Motor neuron (in vitro differentiated cells): ENCODE measurements around the gene HSPB7. TPM values are rescaled to one million over a fixed set of nuclear protein-coding genes. Genes with fewer than 3 reads are reported as not detected.
"Not testable (repeated sequence)": the region's sequence is repeated elsewhere in the genome, so short reads cannot be mapped to it uniquely, and the experiment has no call there.

Experiments
- ATAC-seq, 8 experiments: fragments of 200-7000 bp; cut with Tn5 transposase; replicated peaks in 6 of 8; 2 replicates each; pipeline ENCODE4 v1.8.0; 2021; ENCODE audit warnings: mild to moderate bottlenecking in 8 of 8, moderate library complexity in 8 of 8
- H3K27ac ChIP-seq, 2 donors: fragments of 250-450 bp; sonication (Bioruptor Pico); 2 replicates each; pipeline ENCODE4 v1.9.0; 2021; ENCODE audit warnings: antibody characterized with exemption in 2 of 2, mild to moderate bottlenecking in 2 of 2, moderate library complexity in 1 of 2
- H3K4me1 ChIP-seq, 2 donors: fragments of 250-450 bp; sonication (Bioruptor Pico); replicated peaks in 1 of 2; 2 replicates each; pipeline ENCODE4 v1.6.1; 2021; ENCODE audit warnings: antibody characterized with exemption in 2 of 2, mild to moderate bottlenecking in 2 of 2, moderate library complexity in 1 of 2
- H3K4me3 ChIP-seq, 5 donors: fragments of 250-450 bp; sonication (Bioruptor Pico); 2 replicates each; pipeline ENCODE4 v1.9.0; 2021; ENCODE audit warnings: antibody characterized with exemption in 5 of 5, mild to moderate bottlenecking in 5 of 5, moderate library complexity in 4 of 5
- WGBS, 10 experiments: fragments of 450-650 bp; shearing (Covaris generic); methylation state at CpG; one replicate each; pipeline ENCODE4 v1.0.0; 2022; 5-methylcytosine and 5-hydroxymethylcytosine counted together
- in situ Hi-C, 9 experiments: fragments of 400-800 bp; cut with MboI; loops; one replicate each; pipeline ENCODE4 v1.15.0; 2021; ENCODE audit warnings: low sequenced_read_pairs in 9 of 9, low pct_unique_long_range_greater_than_20kb in 2 of 9; ENCODE audit not compliant: unreplicated experiment in 9 of 9
- total RNA-seq, 8 experiments: library from RNA; unstranded; fragments of 300-600 nt; gene quantifications; 2 replicates each; pipeline versions ENCODE4 v1.2.3 to v1.2.4, GENCODE V29; 2022

HSPB7 gene
- total RNA-seq, 8 experiments from 2014 or later: 0.11 to 1.6 (median 0.47) TPM

DNA sequence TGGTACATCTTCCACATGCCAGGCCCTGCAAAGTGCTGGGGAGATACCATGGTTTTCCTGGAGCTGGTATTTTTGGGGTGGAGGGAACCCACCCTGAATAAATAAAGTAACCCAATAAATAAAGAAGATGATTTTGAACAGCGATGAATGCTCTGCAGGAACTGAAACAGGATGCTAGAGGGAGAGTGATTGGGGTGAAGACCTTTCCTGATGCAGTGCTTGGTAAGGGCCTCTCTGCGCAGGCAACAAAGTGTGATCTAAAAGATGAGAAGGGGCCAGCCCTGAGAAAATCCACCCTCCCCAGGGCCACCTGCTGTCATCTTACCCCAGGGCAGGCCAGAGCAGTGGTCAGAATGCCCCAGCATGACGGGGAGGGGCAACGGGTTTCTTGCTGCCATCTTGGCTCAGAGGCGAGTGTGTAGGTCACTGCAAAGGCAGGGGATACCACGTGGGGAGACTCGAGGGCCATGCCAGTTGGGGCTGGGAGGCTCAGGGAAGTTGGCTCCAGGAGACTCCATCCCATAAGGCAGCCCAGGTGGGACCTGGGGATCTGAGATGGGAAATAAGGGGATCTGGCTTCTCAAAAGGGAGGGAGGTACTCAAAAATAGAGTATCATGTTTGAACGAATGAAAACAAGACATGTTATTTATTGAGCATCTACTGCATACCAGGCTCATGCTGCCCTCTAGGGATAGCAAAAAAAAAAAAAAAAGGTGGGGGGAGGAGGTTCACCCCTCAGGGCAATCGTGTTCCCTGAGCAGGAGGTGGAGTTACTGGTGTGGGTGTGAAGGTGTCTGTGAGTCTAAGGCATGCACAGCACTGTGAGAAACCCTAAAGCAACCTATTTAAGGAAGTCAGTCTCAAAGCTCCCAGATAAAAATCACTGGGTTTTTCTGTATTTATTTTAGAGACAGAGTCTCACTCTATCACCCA, 11.0 kb downstream of the HSPB7 start:
- Histone ChIP-seq H3K4me3 (no peak overlapping the region), H3K4me1 (peaks cover 0 to 8% of the 10 kb centered on the region in 2 donors), H3K27ac (no peak overlapping the region)
- 0 to 88% (median 62%) methylated on average over 1 to 7 of the region's 9 CpGs; no CpG with 5 or more reads in 1 of the 10 experiments for WGBS, 10 experiments
- ATAC-seq: peak in 3 of 8 experiments; percentile 46 to 80 (median 74)
- in situ Hi-C loops: no loop called here

DNA sequence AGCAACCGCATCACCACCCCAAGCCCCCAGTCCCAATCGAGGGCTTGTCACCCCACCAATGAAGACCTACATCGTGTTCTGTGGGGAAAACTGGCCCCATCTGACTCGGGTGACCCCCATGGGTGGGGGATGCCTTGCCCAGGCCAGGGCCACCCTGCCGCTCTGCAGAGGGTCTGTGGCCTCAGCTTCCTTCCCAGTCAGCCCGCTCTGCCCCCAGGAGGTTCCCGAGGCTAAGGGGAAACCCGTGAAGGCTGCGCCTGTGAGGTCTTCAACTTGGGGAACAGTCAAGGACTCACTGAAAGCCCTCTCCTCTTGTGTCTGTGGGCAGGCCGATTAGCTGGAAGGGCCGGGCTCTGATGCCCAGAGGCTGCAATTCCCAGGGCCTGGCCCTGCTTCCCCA, 11.8 kb downstream of the HSPB7 start:
- in situ Hi-C loops: no loop called here
- 69 to 100% (median 80%) methylated on average over 1 to 6 of the region's 11 CpGs; no CpG with 5 or more reads in 1 of the 10 experiments for WGBS, 10 experiments
- Histone ChIP-seq H3K27ac (no peak overlapping the region), H3K4me3 (no peak overlapping the region), H3K4me1 (peaks cover 0 to 8% of the 10 kb centered on the region in 2 donors)
- no peak for ATAC-seq

GRCh38 chr1:16005597-16005996, 12.2 kb downstream of the HSPB7 start:
- no peak for ATAC-seq
- Histone ChIP-seq H3K4me1 (peaks cover 0 to 8% of the 10 kb centered on the region in 2 donors), H3K27ac (no peak overlapping the region), H3K4me3 (no peak overlapping the region)
- 0 to 84% (median 80%) methylated on average over 1 to 5 of the region's 5 CpGs; no CpG with 5 or more reads in 3 of the 10 experiments for WGBS, 10 experiments
- in situ Hi-C loops: no loop called here

GRCh38 chr1:16001274-16001673, 16.6 kb downstream of the HSPB7 start:
- ATAC-seq, H3K27ac ChIP-seq, H3K4me3 ChIP-seq, in situ Hi-C loops, H3K4me1 ChIP-seq: not testable (repeated sequence)
- WGBS, 10 experiments: 57 to 100% (median 77%) methylated on average over 1 to 9 of the region's 10 CpGs; no CpG with 5 or more reads in 2 of the 10 experiments

GRCh38 chr1:15998929-15999328, 18.9 kb downstream of the HSPB7 start:
- in situ Hi-C loops: loop anchor here in 2 of 9 experiments (25.0 kb wide), 1 partner anchor 187 kb away; the partner anchor contains the start of gene UQCRHL (in 2 of the 2)
- Histone ChIP-seq H3K27ac (no peak overlapping the region), H3K4me1 (peaks cover 0 to 3% of the 10 kb centered on the region in 2 donors), H3K4me3 (no peak overlapping the region)
- no peak for ATAC-seq
- 72 to 100% (median 87%) methylated on average over 1 to 11 of the region's 11 CpGs; no CpG with 5 or more reads in 2 of the 10 experiments for WGBS, 10 experiments

- no peak for ATAC-seq
- H3K4me3 ChIP-seq: no peak overlapping the region
- in situ Hi-C loops: loop anchor here in 2 of 9 experiments (25.0 kb wide), 1 partner anchor 185 kb away; the partner anchor contains the start of gene UQCRHL (in 2 of the 2)
- H3K27ac ChIP-seq: no peak overlapping the region
- H3K4me1 ChIP-seq: no peaks in the 10 kb centered on the region
- WGBS, 10 experiments: 60 to 100% (median 78%) methylated on average over 1 to 9 of the region's 9 CpGs; no CpG with 5 or more reads in 4 of the 10 experiments
Measured at GRCh38 chr1:15997637-15998280, 20.1 kb downstream of the HSPB7 start.

DNA sequence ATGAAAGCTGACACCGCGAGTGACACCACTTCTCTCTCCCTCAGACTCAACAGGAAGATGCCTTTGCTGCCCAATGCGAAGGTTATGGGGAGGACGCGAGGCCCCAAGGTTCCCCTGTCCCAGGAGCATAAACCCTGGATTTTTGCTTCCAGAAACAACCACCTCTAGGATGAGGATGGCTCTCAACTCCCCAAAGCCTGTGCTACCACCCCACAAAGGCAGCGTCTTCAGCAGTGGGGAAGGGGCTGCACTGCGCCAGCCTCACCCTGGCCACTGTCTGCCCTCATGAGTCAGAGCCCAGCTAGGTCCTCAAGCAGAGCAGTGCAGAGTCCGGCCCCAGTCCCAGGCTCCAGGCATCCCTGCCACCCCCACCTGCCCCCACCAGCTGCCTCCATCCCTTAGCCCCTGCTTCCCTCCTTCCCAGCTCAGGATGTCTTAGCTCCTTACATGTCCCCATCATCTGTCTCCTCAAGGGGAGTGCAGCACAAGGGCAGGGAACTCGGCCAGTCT, 20.7 kb downstream of the HSPB7 start:
- in situ Hi-C loops: loop anchor here in 2 of 9 experiments (25.0 kb wide), 1 partner anchor 185 kb away; the partner anchor contains the start of gene UQCRHL (in 2 of the 2)
- Histone ChIP-seq H3K27ac (no peak overlapping the region), H3K4me1 (no peaks in the 10 kb centered on the region), H3K4me3 (no peak overlapping the region)
- WGBS, 10 experiments: 47 to 100% (median 79%) methylated on average over 1 to 3 of the region's 9 CpGs; no CpG with 5 or more reads in 5 of the 10 experiments
- ATAC-seq: no peak

- Histone ChIP-seq H3K4me1 (no peaks in the 10 kb centered on the region), H3K27ac (no peak overlapping the region), H3K4me3 (no peak overlapping the region)
- WGBS, 10 experiments: 25 to 80% (median 67%) methylated on average over 1 to 6 of the region's 11 CpGs; no CpG with 5 or more reads in 1 of the 10 experiments
- in situ Hi-C loops: loop anchor here in 2 of 9 experiments (25.0 kb wide), 1 partner anchor 182 kb away; the partner anchor contains the start of gene UQCRHL (in 2 of the 2)
- peak; percentile 76 to 98 (median 86) for ATAC-seq
Measured at GRCh38 chr1:15994590-15995351, 23.1 kb downstream of the HSPB7 start.

DNA sequence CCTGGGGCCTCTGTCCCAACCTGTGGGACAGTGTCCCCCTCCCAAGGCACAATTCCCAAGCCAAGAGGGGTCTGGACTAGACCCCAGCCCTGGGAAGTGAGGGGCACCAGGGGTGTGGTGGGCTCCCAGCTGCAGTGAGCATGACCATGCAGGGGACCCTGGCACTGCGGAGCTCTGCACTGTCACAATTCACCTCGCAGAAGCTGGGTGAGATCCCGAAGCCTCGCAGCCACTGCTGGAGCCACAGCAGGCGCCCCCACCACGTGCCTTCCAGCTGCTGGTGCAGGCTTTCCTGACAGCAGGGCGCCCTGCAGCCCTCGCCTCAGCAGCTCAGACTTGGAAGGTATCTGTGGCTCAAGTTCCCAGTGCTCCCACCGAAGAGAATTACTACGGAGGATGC, 23.8 kb downstream of the HSPB7 start:
- 80 to 100% methylated on average over 3 of the region's 10 CpGs; no CpG with 5 or more reads in 8 of the 10 experiments for WGBS, 10 experiments
- Histone ChIP-seq H3K4me1 (no peaks in the 10 kb centered on the region), H3K4me3 (no peak overlapping the region), H3K27ac (no peak overlapping the region)
- ATAC-seq: peak in 2 of 8 experiments; percentile 1 to 6
- in situ Hi-C loops: loop anchor here in 2 of 9 experiments (25.0 kb wide), 1 partner anchor 182 kb away; the partner anchor contains the start of gene UQCRHL (in 2 of the 2)

GRCh38 chr1:15993666-15994065, 24.2 kb downstream of the HSPB7 start:
- Histone ChIP-seq H3K27ac (no peak overlapping the region), H3K4me1 (no peaks in the 10 kb centered on the region), H3K4me3 (no peak overlapping the region)
- in situ Hi-C loops: loop anchor here in 2 of 9 experiments (25.0 kb wide), 1 partner anchor 181 kb away; the partner anchor contains the start of gene UQCRHL (in 2 of the 2)
- peak in 1 of 8 experiments; percentile 1 for ATAC-seq
- WGBS, 10 experiments: 80 to 90% (median 90%) methylated on average over 1 to 9 of the region's 15 CpGs; no CpG with 5 or more reads in 7 of the 10 experiments

- ATAC-seq: no peak
- no peak overlapping the region for H3K27ac ChIP-seq
- 66 to 100% (median 77%) methylated on average over 1 to 12 of the region's 17 CpGs; no CpG with 5 or more reads in 4 of the 10 experiments for WGBS, 10 experiments
- H3K4me3 ChIP-seq: no peak overlapping the region
- in situ Hi-C loops: loop anchor here in 2 of 9 experiments (25.0 kb wide), 1 partner anchor 181 kb away; the partner anchor contains the start of gene UQCRHL (in 2 of the 2)
- H3K4me1 ChIP-seq: no peaks in the 10 kb centered on the region
Measured at GRCh38 chr1:15992582-15993500, 25.0 kb downstream of the HSPB7 start.
